ENCODE measurements around the gene AZU1.
"Not testable (repeated sequence)": the region's sequence is repeated elsewhere in the genome, so short reads cannot be mapped to it uniquely, and the experiment has no call there.

Gene AZU1

GRCh38 chr19:875265-875879 lies 47.7 kb downstream of the AZU1 start:
- no peak for DNase-seq

GRCh38 chr19:876089-876488 lies 48.5 kb downstream of the AZU1 start:
- no peak for DNase-seq

GRCh38 chr19:876780-877314 lies 49.2 kb downstream of the AZU1 start:
- no peak for DNase-seq

- not testable (repeated sequence) for DNase-seq
These were observed 50.5 kb downstream of the AZU1 start for GRCh38 chr19:877992-878660.

- not testable (repeated sequence) for DNase-seq
These were observed 51.3 kb downstream of the AZU1 start for GRCh38 chr19:878751-879561.

GRCh38 chr19:879711-880438 lies 52.2 kb downstream of the AZU1 start:
- DNase-seq = no peak

All from activated CD4-positive, alpha-beta T cell treated with anti-CD3 and anti-CD28 coated beads for 48 hours (primary cell).